Measurements from ENCODE around the gene MEI4. TPM values are rescaled to one million over a fixed set of nuclear protein-coding genes. Genes with fewer than 3 reads are reported as not detected.

MEI4 gene
- total RNA-seq, 1 donor from 2014 or later, result 1.0 TPM

GRCh38 chr6:77972334-77972733 lies 319.5 kb downstream of the MEI4 start:
- Mint-ChIP-seq H3K36me3 (no peaks in the 10 kb centered on the region), H3K4me1 (no peaks in the 10 kb centered on the region), H3K9me3 (no peaks in the 10 kb centered on the region), H3K4me3 (no peak overlapping the region), H3K27me3 (ENCODE audit: insufficient read depth, low read depth) (no peaks in the 10 kb centered on the region), H3K27ac (no peak overlapping the region)
- Histone ChIP-seq H3K9me3 (ENCODE audit: low read depth) (no peaks in the 10 kb centered on the region), H3K27me3 (no peaks in the 10 kb centered on the region), H3K27ac (no peak overlapping the region), H2AFZ (replicated peaks) (no peak overlapping the region), H4K20me1 (ENCODE audit: low read depth) (no peaks in the 10 kb centered on the region), H3K79me2 (ENCODE audit: low read depth) (no peaks in the 10 kb centered on the region), H3K4me3 (no peak overlapping the region), H3K4me1 (no peaks in the 10 kb centered on the region), H3K9ac (no peak overlapping the region), H3K36me3 (no peaks in the 10 kb centered on the region), H3K4me2 (no peak overlapping the region), H3F3A (ENCODE audit: low read depth) (no peaks in the 10 kb centered on the region)
- TF ChIP-seq EZH2phosphoT487 (IDR thresholded peaks at IDR 0.05) (no peak), CTCF (IDR thresholded peaks at IDR 0.05) (no peak), EZH2 (IDR thresholded peaks at IDR 0.05) (no peak)
- no peak for DNase-seq (ENCODE audit: low spot score)

Other genes starting within 250 kb of the MEI4 start
- not detected in 2 replicates for gene HTR1B, start 189.5 kb upstream of the MEI4 start, total RNA-seq (ENCODE audit: low replicate concordance)

All from neural progenitor cell (in vitro differentiated cells).